Gastrocnemius medialis (tissue), 4 donors: ENCODE measurements around the gene SOAT1. TPM values are rescaled to one million over a fixed set of nuclear protein-coding genes. Genes with fewer than 3 reads are reported as not detected.
"Not testable (repeated sequence)": the region's sequence is repeated elsewhere in the genome, so short reads cannot be mapped to it uniquely, and the experiment has no call there.

ENCODE experiments used
- ATAC-seq, 2 donors: fragments of 150-250 bp; one replicate each; pipeline ENCODE4 v1.9.1; 2016
- DNase-seq, 2 donors: peaks; one replicate each; pipeline ENCODE4 v3.0.0-alpha.2; 2019
- H3K27ac ChIP-seq, 4 donors: fragments of 200-600 bp; sonication (generic); 1 replicate in 1 of 4; 2 replicates in 3 of 4; pipeline ENCODE4 v1.5.1; 2016 to 2018; ENCODE audit warnings: mild to moderate bottlenecking in 2 of 4, moderate library complexity in 1 of 4
- H3K27me3 ChIP-seq, 3 donors: fragments of 200-600 bp; sonication (generic) in 2 of 3; 1 replicate in 1 of 3; 2 replicates in 2 of 3; pipeline versions ENCODE4 v1.5.1 to v1.6.0; 2016 to 2019; ENCODE audit warnings: mild to moderate bottlenecking in 1 of 3, moderate library complexity in 1 of 3
- H3K36me3 ChIP-seq, 2 donors: fragments of 200-600 bp; sonication (generic) in 1 of 2; one replicate each; pipeline ENCODE4 v1.5.1; 2017 to 2018
- H3K4me1 ChIP-seq, 2 donors: fragments of 200-600 bp; sonication (generic) in 1 of 2; one replicate each; pipeline ENCODE4 v1.5.1; 2016 to 2017; ENCODE audit warnings: mild to moderate bottlenecking in 2 of 2
- H3K4me3 ChIP-seq, 4 donors: fragments of 200-600 bp; sonication (generic) in 3 of 4; 1 replicate in 1 of 4; 2 replicates in 3 of 4; pipeline ENCODE4 v1.5.1; 2016 to 2019; ENCODE audit warnings: mild to moderate bottlenecking in 2 of 4
- H3K9me3 ChIP-seq, 3 donors: fragments of 200-600 bp; sonication (generic) in 2 of 3; 1 replicate in 1 of 3; 2 replicates in 2 of 3; pipeline ENCODE4 v1.5.1; 2016 to 2019
- CTCF ChIP-seq, 5 experiments: fragments of 450-650 bp in 3 of 5; fragments of 200-600 bp in 2 of 5; sonication (generic) in 2 of 5; IDR thresholded peaks in 4 of 5; conservative IDR thresholded peaks in 1 of 5; 1 replicate in 4 of 5; 2 replicates in 1 of 5; pipeline ENCODE4 v1.5.1; 2016 to 2019; ENCODE audit warnings: antibody characterized with exemption in 5 of 5, mild to moderate bottlenecking in 3 of 5, moderate library complexity in 3 of 5
- POLR2A ChIP-seq, 2 donors: fragments of 450-650 bp; IDR thresholded peaks; one replicate each; pipeline ENCODE4 v1.6.1; 2017; ENCODE audit warnings: antibody characterized with exemption in 2 of 2, mild to moderate bottlenecking in 2 of 2, moderate library complexity in 2 of 2
- in situ Hi-C, 4 donors: fragments of 200-750 bp; cut with MboI; loops; one replicate each; pipeline versions ENCODE4 v1.15.0 to v1.8.0; 2017; ENCODE audit warnings: low sequenced_read_pairs in 4 of 4
- intact Hi-C: fragments of 100-400 bp; cut with DNase I; formaldehyde crosslinking; loops from one replicate; pipeline ENCODE4 v1.15.1; 2023; ENCODE audit warnings: low total_unique reads
- total RNA-seq, 4 donors: library from RNA; depleted of rRNA; stranded (reverse); fragments of >200 nt; gene quantifications; one replicate each; pipeline versions ENCODE4 v1.1.0 to v1.2.3, GENCODE V29; 2016

Gene SOAT1
- total RNA-seq, 4 donors from 2014 or later = 5.2 to 11.7 (median 6.4) TPM

- Histone ChIP-seq H3K9me3 (no peaks in the 10 kb centered on the region), H3K27ac (no peak overlapping the region), H3K4me3 (no peak overlapping the region), H3K27me3 (no peaks in the 10 kb centered on the region), H3K36me3 (no peaks in the 10 kb centered on the region), H3K4me1 (no peaks in the 10 kb centered on the region)
- in situ Hi-C loops = loop anchor here in 1 of 4 donors (10.0 kb wide), 1 partner anchor 106 kb away; no protein-coding TSS in a partner anchor
- intact Hi-C loops = no loop called here
- DNase-seq (no peak), ATAC-seq (no peak)
- TF ChIP-seq POLR2A (IDR thresholded peaks at IDR 0.05) (no peak), CTCF (IDR thresholded peaks at IDR 0.05 in 4 of 5, conservative IDR thresholded peaks at IDR 0.05 in 1 of 5) (no peak)
Observed at GRCh38 chr1:179269071-179269470, 24.5 kb upstream of the SOAT1 start.

GRCh38 chr1:179274424-179274823 lies 19.2 kb upstream of the SOAT1 start:
- H3K27me3 ChIP-seq, in situ Hi-C loops, H3K27ac ChIP-seq, intact Hi-C loops, H3K4me1 ChIP-seq, H3K36me3 ChIP-seq, H3K9me3 ChIP-seq, ATAC-seq, DNase-seq, H3K4me3 ChIP-seq: not testable (repeated sequence)

GRCh38 chr1:179278920-179279319 lies 14.7 kb upstream of the SOAT1 start:
- no peak for ATAC-seq
- intact Hi-C loops = no loop called here

GRCh38 chr1:179283992-179284391 lies 9.6 kb upstream of the SOAT1 start:
- no peak for ATAC-seq
- TF ChIP-seq CTCF (IDR thresholded peaks at IDR 0.05 in 4 of 5, conservative IDR thresholded peaks at IDR 0.05 in 1 of 5) = no peak
- no peak for TF ChIP-seq POLR2A (IDR thresholded peaks at IDR 0.05)

More at GRCh38 chr1:179278920-179279319, 14.7 kb upstream of the SOAT1 start:
- no peak for DNase-seq
- in situ Hi-C loops = no loop called here
- Histone ChIP-seq H3K27me3 (no peaks in the 10 kb centered on the region), H3K4me3 (no peak overlapping the region), H3K27ac (no peak overlapping the region), H3K36me3 (no peaks in the 10 kb centered on the region), H3K4me1 (no peaks in the 10 kb centered on the region), H3K9me3 (no peaks in the 10 kb centered on the region)
- TF ChIP-seq POLR2A (IDR thresholded peaks at IDR 0.05) (no peak), CTCF (IDR thresholded peaks at IDR 0.05 in 4 of 5, conservative IDR thresholded peaks at IDR 0.05 in 1 of 5) (no peak)

GRCh38 chr1:179287946-179288345 lies 5.7 kb upstream of the SOAT1 start:
- no peak for TF ChIP-seq POLR2A (IDR thresholded peaks at IDR 0.05)
- TF ChIP-seq CTCF (IDR thresholded peaks at IDR 0.05 in 4 of 5, conservative IDR thresholded peaks at IDR 0.05 in 1 of 5) = no peak
- intact Hi-C loops = no loop called here
- in situ Hi-C loops = no loop called here

More at GRCh38 chr1:179283992-179284391, 9.6 kb upstream of the SOAT1 start:
- no peaks in the 10 kb centered on the region for H3K9me3 ChIP-seq
- H3K36me3 ChIP-seq = no peaks in the 10 kb centered on the region
- no peak overlapping the region for H3K4me3 ChIP-seq
- no peak overlapping the region for H3K27ac ChIP-seq
- in situ Hi-C loops = no loop called here
- H3K27me3 ChIP-seq = no peaks in the 10 kb centered on the region
- no peaks in the 10 kb centered on the region for H3K4me1 ChIP-seq
- no peak for DNase-seq
- intact Hi-C loops = no loop called here

More at GRCh38 chr1:179287946-179288345, 5.7 kb upstream of the SOAT1 start:
- H3K4me1 ChIP-seq = peaks cover 0 to 1% of the 10 kb centered on the region in 2 donors
- no peak overlapping the region for H3K27ac ChIP-seq
- DNase-seq (no peak), ATAC-seq (no peak)
- H3K27me3 ChIP-seq = no peaks in the 10 kb centered on the region
- H3K4me3 ChIP-seq = no peak overlapping the region
- H3K36me3 ChIP-seq = no peaks in the 10 kb centered on the region
- no peaks in the 10 kb centered on the region for H3K9me3 ChIP-seq
